Fibroblast of skin of right biceps (primary cell): ENCODE results near the gene ARHGEF4.
"Not testable (repeated sequence)": the region's sequence is repeated elsewhere in the genome, so short reads cannot be mapped to it uniquely, and the experiment has no call there.

Experiments used
- DNase-seq: peaks from one replicate; pipeline ENCODE4 v3.0.0-alpha.2; 2013

ARHGEF4 gene

GRCh38 chr2:130892793-130893785, 56.4 kb downstream of the ARHGEF4 start:
- no peak for DNase-seq

- DNase-seq = no peak
Observed at GRCh38 chr2:130894326-130894942, 57.7 kb downstream of the ARHGEF4 start.

GRCh38 chr2:130896813-130897212, 60.1 kb downstream of the ARHGEF4 start:
- no peak for DNase-seq

DNA sequence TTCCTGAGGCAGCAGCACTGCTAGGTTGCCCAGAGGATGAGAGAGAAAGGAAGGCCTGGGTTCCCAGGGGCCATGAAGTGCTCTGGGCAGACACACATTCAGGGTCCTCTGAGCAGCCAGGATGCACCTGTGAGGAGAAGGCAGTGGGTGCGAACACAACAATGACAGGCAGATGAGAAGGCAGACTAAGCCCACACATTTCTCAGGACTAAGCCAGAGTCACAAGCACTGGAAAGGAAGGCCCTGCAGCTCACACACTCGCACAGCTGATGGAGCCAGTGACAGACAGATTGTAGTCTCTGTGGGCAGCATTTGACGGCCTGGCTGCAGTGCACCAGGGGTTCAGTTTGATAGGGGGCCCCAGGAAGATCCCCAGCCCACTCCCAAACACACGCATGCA, 61.8 kb downstream of the ARHGEF4 start:
- DNase-seq = no peak

- no peak for DNase-seq
Observed at GRCh38 chr2:130899306-130899705, 62.6 kb downstream of the ARHGEF4 start.

DNA sequence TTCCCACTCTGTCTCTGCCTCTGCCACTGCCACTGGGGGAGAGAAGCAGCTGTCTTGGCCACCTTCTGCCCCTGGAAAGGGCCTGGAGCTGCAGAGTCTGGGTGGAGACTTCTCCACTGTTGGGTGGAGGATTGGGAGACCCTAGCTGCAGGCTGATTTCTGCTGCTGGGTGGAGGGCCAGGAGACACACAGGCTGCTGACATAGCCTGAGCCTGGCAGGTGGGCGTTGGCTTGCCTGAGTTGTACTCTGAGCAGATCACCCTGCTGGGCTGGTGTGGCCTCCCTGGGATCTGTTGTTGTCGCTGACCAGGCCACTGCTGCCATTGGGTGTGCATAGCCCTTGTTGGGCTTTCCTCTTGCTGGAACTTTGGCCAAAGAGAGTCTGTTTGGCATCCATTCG, 64.3 kb downstream of the ARHGEF4 start:
- no peak for DNase-seq

DNA sequence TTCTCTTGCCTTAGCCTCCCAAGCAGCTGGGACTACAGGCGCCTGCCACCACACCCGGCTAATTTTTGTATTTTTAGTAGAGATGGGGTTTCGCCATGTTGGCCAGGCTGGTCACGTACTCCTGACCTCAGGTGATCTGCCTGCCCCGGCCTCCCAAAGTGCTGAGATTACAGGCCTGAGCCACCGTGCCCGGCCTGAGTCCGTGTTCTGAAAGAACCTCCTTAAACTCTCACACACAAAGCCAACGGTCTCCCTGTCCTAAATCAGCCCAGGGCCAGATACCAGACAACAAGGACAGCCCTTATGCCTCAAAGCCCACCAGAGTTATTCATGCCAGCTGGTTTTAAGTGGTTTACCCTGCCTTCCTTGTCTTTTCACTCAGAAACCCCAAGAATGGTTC, 64.9 kb downstream of the ARHGEF4 start:
- DNase-seq = not testable (repeated sequence)

DNA sequence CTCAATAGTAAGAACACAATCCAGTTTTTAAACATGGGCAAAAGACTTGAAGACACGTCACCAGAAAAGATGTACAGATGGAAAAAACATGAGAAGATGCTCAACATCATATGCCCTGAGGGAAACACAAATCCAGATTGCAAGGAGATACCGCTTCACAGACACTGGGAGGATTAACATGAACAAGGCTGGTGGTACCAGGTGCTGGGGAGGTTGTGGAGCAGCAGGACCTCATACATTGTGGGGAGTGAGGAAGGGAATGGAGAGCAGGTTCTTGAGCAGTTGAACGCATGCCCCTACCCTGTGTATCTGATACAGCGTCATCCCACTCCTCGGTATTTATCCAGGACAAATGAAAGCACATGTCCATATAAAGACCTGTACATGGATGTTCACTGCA, 72.1 kb downstream of the ARHGEF4 start:
- DNase-seq = no peak

GRCh38 chr2:130910931-130911330, 74.2 kb downstream of the ARHGEF4 start:
- DNase-seq = no peak

GRCh38 chr2:130911482-130911881, 74.8 kb downstream of the ARHGEF4 start:
- no peak for DNase-seq

GRCh38 chr2:130911996-130912395, 75.3 kb downstream of the ARHGEF4 start:
- DNase-seq = no peak

DNA sequence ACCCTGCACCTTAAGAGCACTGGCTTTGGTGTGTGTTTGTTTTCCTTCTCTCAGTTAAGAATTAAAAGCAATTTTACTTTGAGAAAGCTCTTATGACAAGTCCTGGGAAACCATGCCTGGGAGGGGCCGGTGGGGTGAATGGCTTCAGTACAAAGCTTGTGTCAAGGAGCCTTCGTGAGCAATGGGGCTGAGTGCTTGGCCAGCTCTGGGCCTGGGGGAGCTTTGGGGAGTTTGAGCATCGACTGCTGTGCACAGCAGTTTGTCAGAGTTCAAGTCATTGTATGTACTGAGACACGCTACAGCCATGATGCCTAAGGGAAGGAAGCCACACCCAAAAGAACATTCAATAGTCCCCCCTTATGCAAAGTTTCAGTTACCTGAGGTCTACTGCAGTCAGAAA, 75.8 kb downstream of the ARHGEF4 start:
- no peak for DNase-seq

DNA sequence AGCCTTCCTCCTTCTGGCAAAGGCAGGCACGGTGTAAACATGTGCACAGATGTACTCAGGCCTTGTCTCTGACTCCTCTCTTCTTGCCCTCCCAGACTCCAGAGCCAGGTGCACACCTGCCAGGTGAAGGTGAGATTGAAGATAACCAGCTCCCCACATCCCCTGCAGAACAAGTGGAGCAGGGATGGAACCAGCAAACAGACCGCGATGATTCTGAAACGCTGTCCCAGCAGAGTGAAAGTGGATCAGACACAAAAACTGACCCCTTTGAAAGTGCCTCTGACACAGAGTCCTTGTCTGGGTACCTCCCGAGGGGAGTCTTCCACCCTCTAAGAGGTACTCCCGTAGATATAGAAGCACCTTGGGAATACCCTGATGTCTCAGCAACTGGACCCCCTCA, 77.2 kb downstream of the ARHGEF4 start:
- no peak for DNase-seq

DNA sequence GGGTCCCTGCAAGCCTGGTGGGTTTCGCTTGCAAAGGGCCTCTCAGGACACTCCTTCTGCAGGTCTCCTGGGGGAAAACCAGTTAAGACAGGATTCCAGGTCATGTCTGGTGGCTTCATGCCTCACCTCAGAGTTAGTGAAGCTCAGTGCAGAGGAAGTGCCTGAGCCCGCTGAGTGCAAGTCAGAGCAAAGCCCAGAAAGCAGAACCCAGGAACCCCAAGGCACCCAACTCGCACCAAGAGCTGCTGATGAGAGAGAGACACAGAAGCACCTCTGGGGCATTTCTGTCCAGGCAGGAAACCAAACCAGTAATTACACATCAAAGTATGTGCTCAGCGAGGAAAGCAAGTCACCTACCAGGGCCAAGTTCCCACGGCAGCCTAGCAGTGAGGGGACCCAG, 78.4 kb downstream of the ARHGEF4 start:
- DNase-seq = no peak

DNA sequence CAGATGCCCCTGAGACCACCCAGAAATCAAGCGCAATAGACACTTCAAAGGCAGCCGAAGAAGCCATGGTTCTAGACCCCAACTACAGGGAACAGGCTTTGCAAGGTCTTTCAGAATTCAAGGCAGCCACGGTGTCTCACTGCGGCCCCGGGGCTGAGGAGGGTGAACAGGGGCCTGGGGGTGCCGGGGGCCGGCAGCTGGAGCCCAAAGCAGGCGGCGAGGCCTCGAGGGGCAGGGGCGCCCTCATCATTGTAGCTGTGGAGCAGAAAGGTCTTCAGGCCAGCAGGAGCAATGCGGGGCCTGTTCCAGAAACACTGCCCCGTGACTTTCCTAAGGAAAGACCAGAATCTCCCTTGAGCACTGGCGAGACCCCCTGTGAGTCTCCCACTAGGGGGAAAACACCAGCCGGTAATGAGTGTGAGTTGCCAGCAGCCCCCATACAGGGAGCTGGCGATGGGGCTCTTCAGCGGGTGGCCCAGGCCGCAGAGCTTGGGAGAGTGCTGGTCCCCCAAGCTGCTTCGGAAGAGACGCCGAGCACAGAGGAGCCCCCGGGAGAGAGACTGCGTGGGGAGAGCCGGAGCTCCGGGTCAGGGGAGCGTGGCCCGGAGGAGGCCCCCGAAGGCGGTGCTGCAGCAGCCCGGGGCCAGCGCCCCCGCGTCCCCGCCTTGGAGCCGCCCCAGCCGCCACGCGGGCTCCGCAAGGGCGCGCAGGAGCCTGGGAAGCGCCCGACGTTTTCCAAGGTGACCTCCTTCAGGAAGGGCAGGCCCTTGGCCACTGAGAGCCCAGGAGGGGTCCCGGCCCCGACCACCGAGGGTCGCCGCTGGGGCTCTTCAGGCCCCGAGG, 79.1 kb downstream of the ARHGEF4 start:
- DNase-seq = no peak

GRCh38 chr2:130916438-130916705, 79.7 kb downstream of the ARHGEF4 start:
- DNase-seq = no peak

DNA sequence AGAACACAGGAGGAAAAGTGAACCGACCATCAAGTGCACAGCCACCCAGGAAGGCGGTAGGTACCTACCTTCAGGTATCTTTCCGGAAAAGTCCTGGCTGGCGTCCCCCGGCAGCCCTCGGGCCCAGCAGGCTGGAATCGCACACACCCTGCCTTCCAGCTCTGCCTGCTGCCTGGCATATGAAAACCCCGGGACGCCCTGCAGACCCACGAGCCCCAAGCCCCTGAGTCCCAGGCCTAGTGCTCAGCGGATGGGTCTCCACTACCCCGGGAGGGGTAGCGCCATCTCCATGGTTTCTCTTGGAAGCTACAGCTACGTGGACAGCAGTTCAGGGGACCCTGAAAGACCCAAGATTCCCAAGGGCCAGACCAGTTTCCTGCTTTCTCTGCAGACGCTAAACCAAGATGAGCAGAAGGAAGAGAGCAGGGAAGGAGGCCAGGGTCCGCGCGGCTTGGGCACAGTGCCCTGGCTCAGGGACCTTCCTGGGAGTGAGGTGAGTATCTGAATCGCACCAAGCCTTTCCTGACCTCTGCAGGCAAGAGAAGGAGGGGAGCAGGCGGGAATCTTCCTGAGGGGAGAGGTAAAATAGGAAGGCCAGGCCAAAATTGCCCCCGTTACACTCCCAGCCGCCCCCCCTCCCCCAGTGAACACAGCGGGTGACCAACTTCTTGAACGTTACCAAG, 80.4 kb downstream of the ARHGEF4 start:
- no peak for DNase-seq

- DNase-seq = no peak
Observed at GRCh38 chr2:130918393-130918792, 81.7 kb downstream of the ARHGEF4 start.

- peak; percentile 56 for DNase-seq
Observed at GRCh38 chr2:130920415-130921163, 83.9 kb downstream of the ARHGEF4 start.

- DNase-seq = no peak
Observed at GRCh38 chr2:130921164-130921476, 84.4 kb downstream of the ARHGEF4 start.

GRCh38 chr2:130922417-130922816, 85.7 kb downstream of the ARHGEF4 start:
- DNase-seq = no peak

DNA sequence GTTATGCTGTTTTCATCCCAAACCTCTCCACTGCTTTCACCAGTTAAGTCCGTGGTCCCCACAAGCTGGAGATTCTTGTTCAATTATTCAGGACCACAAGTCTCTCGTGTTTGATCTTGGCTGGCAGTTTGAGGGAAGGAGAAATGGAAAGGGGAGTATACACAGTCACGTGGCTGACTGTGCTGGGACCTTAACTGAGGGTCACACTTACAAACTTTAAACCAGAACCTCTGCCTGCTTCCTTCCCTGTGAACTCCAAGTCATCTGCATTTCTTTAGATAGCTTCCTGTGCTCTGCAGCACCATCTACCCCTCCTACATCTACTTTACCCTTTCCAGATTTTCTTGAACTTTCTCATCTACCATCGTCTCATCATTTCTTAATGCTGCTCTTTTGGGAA, 91.7 kb downstream of the ARHGEF4 start:
- DNase-seq = no peak
